Loucy (cell line): ENCODE results near the gene CCDC188.

Source experiments
- CTCF ChIP-seq: fragments of 200-600 bp; sonication (generic); conservative IDR thresholded peaks from 2 replicates; pipeline ENCODE4 v1.5.1; 2014; ENCODE audit warnings: mild to moderate bottlenecking, antibody characterized with exemption, low read length
- EZH2phosphoT487 ChIP-seq: fragments of 200-600 bp; IDR thresholded peaks from 2 replicates; pipeline ENCODE4 v1.6.1; 2018; ENCODE audit warnings: antibody characterized with exemption, mild to moderate bottlenecking, moderate library complexity, borderline replicate concordance

- no peak for TF ChIP-seq CTCF
- TF ChIP-seq EZH2phosphoT487 = no peak
Observed at GRCh38 chr22:20114506-20115475, 36.1 kb downstream of the CCDC188 start.
